GM21381 (cell line): ENCODE measurements around the gene SLC22A12.

ENCODE experiments used
- ATAC-seq: cut with Tn5 transposase; IDR thresholded peaks from one replicate; pipeline ENCODE4 v1.9.1; 2021; ENCODE audit warnings: mild to moderate bottlenecking, moderate library complexity; ENCODE audit not compliant: unreplicated experiment

The SLC22A12 gene

GRCh38 chr11:64562723-64563351 is 28.2 kb upstream of the SLC22A12 start:
- ATAC-seq: no peak

- no peak for ATAC-seq
Observed at GRCh38 chr11:64563966-64564365, 27.1 kb upstream of the SLC22A12 start.

DNA sequence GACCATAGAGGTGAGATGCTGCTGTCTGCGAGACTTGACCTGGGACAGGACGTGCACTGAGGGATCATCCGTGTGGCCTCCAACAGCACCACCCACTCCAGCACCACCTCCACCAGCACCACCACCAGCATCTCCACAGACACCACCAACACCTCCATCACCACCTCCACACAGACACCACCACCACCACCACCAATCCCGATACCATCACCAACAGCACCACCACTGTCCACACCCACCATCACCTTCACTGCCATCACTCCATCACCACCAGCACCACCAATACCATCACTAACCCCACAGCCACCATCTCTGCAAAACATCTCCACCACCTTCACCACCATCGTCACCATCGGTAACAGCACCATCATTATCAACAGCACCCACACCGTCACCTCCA is 26.6 kb upstream of the SLC22A12 start:
- no peak for ATAC-seq

DNA sequence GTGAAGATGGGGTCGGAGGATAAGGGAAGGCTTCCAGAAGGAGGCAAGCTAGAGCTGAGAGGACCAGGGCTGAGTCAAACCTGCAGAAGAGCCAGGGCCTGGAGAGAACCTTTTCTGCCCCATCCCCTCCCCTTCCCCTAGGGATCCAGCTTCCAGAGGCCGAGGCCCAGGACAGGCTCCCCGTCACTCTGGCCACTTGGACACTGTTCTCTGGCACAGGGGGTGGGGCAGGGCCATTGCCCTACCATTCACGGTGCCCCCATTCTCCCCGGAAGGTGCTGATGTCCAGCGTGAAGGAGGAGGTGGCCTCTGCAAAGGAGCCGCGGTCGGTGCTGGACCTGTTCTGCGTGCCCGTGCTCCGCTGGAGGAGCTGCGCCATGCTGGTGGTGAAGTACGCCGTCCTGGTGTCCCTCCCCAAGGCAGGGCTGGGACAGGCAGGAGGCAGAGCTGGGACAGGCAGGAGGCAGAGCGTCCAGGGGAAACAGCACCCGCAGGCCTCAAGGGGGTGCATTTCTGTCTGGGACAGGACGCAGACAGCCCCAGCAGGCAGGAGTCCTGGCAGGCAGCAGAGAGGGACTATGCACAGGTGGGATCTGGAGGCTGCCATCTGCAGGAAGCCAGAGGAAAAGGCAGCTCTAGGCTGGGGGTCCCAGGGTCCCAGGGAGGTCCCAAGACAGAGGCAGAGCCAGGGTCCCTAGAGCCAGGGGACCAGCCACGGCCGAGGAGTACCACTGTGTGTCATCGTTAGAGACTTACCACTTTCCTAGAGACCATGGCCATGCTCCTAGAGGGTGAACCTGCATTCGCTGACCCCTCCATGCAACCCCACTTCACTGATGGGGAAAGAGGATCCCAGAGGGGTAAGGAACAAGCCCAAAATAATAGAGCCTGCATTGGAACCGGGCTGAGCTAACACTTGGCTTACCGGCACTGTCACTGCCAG is 25.8 kb upstream of the SLC22A12 start:
- no peak for ATAC-seq

DNA sequence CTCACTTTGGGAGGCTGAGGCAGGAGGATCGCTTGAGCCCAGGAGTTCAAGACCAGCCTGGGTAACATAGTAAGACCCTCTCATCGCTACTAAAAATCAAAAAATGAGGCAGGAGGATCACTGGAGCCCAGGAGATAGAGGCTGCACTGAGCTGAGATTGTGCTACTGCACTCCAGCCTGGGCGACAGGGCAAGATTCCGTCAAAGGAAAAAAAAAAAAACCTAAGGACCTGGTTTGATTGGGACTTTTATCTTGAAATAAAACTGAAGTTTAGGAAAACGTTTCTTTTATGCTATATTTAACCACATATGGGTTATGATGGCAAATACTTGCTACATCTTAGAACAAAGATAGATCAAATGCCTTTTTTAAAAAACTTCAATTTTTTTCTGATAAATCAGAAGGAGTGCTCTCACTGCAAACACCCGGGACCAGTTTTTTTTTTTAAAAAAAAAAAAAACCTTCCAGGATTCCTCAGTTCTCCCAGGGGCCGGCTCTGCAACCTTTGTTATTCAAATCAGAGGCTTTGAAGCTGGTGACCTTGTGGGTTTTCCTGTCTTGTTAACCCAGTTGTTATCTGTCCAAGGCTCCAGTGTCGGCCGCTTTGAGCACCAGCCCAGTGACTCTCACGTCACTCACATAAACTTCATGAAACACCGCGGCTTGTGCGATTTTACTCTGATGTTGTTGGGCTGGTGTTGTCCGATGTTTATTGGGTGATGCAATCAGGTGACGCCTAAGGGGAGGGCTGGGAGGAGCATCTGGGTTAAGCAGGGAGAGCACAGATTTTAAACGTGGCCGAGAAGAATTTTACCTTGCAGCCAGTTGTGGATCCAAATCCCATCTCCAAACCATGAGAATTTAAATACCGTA is 24.7 kb upstream of the SLC22A12 start:
- no peak for ATAC-seq

DNA sequence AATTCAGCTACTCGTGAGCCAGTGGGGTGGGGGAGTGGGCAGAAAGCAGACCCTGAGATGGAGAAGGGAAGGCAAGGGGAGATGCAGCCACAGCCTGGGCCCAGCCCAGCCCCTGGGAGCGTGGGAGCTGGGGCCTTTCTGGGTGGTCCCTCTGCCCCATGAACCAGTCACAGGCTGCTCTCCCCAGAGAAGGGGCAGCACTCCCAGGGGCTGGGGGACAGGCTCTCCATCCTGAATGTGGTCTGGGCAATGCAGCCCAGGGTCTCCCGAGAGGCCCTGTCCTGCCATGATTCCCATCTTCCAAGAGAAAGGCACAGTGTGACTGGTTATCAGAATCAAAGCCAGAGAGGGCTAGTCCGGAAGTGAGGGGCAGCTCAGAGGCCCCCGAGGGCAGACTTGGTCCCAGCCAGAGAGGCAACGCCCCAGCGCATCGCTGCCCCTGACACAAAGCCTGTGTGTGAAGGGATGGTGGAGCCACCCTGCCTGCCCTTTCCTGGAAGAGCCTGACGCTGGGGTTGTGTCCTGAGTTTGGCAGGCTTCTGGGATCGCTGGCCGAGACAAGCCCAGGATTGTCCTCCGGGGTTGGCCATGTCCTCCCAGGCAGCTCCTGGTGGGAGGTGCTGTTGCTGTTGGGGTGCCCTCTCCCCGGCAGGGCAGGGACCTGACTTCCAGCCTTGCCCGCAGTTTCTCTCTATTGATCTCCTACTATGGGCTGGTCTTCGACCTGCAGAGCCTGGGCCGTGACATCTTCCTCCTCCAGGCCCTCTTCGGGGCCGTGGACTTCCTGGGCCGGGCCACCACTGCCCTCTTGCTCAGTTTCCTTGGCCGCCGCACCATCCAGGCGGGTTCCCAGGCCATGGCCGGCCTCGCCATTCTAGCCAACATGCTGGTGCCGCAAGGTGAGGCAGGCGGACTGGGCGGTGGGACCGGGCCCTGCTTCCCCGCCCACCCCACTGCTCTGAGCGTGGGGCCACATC is 23.8 kb upstream of the SLC22A12 start:
- ATAC-seq: no peak

- no peak for ATAC-seq
Observed at GRCh38 chr11:64568041-64568571, 22.9 kb upstream of the SLC22A12 start.

DNA sequence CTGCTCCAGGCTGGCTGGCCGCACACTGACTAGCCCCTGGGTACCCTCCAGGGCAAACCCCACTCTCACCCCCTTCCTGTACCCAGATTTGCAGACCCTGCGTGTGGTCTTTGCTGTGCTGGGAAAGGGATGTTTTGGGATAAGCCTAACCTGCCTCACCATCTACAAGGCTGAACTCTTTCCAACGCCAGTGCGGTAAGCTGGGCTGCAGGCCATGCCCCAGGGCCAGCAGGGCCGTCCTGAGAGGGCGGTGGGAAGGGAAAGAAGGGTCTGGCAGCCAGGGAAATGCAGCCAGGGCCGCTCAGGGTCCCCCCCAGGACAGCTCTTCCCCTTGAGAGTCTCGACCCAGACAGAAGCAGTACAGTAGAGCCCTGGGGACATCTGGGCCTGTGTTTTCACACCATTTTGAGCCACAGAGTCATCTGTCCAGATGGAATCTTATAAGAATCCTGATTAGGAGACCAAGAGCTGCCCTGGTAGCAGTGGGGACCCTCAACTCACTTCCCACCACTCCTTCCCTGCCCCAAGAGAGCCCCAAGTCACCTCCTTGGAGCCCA is 22.4 kb upstream of the SLC22A12 start:
- no peak for ATAC-seq

- no peak for ATAC-seq
Observed at GRCh38 chr11:64569300-64569970, 21.6 kb upstream of the SLC22A12 start.

GRCh38 chr11:64570341-64570740 is 20.7 kb upstream of the SLC22A12 start:
- ATAC-seq: no peak

GRCh38 chr11:64571050-64571409 is 20.0 kb upstream of the SLC22A12 start:
- ATAC-seq: no peak

- no peak for ATAC-seq
Observed at GRCh38 chr11:64571410-64572091, 19.5 kb upstream of the SLC22A12 start.

GRCh38 chr11:64572143-64572542 is 18.9 kb upstream of the SLC22A12 start:
- ATAC-seq: no peak

GRCh38 chr11:64577202-64577601 is 13.8 kb upstream of the SLC22A12 start:
- no peak for ATAC-seq

DNA sequence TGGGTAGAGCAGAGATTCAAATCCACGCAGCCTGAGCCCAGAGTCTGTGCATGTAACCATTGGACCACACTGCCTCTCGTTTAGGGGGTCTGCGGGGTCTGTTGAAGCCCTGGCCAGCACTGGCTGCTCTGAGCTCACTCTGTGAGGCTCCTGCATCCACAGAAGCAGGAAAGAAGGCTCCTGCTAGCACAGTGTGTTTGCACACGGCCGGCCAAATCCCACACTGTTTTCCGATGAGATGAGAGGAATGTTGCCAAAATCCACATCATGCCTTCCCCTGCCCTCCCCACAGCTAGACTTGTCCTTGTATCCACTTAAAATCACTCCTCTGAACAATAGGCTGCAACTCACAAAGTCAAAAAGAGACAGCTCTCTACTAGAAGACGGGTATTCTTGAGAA is 10.6 kb upstream of the SLC22A12 start:
- no peak for ATAC-seq

- ATAC-seq: no peak
Observed at GRCh38 chr11:64581057-64581523, 9.9 kb upstream of the SLC22A12 start.

DNA sequence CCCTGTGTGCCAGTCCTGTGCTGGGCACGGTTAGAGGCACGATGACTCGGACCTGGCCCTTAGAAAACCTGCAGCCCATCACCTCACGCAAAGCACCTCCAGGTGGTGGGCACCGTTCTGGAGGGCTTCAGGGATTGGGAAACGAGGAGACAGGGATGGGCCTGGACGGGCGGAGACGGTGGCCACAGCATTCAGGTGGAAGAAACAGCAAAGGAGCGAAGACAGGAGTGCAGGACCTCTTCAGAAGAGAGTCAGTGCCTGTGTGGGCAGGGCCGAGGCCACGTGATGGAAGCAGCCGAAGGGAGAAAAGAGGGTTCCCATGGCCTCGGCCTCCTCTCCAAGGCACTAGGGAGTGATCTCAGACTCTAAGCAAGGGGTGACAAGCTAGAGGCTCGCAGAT is 8.1 kb upstream of the SLC22A12 start:
- no peak for ATAC-seq
